Mesothelial cell of epicardium (in vitro differentiated cells): Measurements from ENCODE around the gene KCNS3. TPM values are rescaled to one million over a fixed set of nuclear protein-coding genes. Genes with fewer than 3 reads are reported as not detected.

ENCODE experiments used
- DNase-seq, 2 experiments: peaks; one replicate each; pipeline ENCODE4 v3.0.0; 2021; ENCODE audit warnings: low spot score in 2 of 2; ENCODE audit not compliant: unreplicated experiment in 2 of 2
- H3K27ac Mint-ChIP-seq: 2 replicates; pipeline ENCODE4 v1.8.0; 2021; ENCODE audit warnings: mixed read lengths
- H3K27me3 Mint-ChIP-seq: 2 replicates; pipeline ENCODE4 v1.8.0; 2021; ENCODE audit warnings: low read depth, mixed read lengths
- H3K36me3 Mint-ChIP-seq: 2 replicates; pipeline ENCODE4 v1.8.0; 2021; ENCODE audit warnings: mixed read lengths
- H3K4me1 Mint-ChIP-seq: 2 replicates; pipeline ENCODE4 v1.8.0; 2021; ENCODE audit warnings: mixed read lengths
- H3K4me3 Mint-ChIP-seq: 2 replicates; pipeline ENCODE4 v1.8.0; 2021; ENCODE audit warnings: mild to moderate bottlenecking, moderate library complexity, mixed read lengths
- H3K9me3 Mint-ChIP-seq: 2 replicates; pipeline ENCODE4 v1.8.0; 2021; ENCODE audit warnings: mixed read lengths
- CTCF ChIP-seq: fragments of 200-600 bp; sonication (generic); IDR thresholded peaks from one replicate; pipeline ENCODE4 v1.5.0; 2021; ENCODE audit warnings: antibody characterized with exemption; ENCODE audit not compliant: unreplicated experiment
- total RNA-seq: library from RNA; stranded (reverse); gene quantifications from 3 replicates; pipeline ENCODE4 v1.2.1, GENCODE V29; 2021

KCNS3 gene
- 2.4 to 3.1 TPM (median 2.7 TPM) in 3 replicates for total RNA-seq

GRCh38 chr2:17878281-17879136, at the start of gene KCNS3:
KCNS3 (plus strand) TSS chr2:17878667; CDS start chr2:17931009, 52,342 bp downstream.
- Mint-ChIP-seq H3K4me1 (peaks cover 14% of the 10 kb centered on the region), H3K36me3 (no peaks in the 10 kb centered on the region), H3K27me3 (peaks cover 91% of the 10 kb centered on the region), H3K27ac (no peak within 1 kb of the TSS), H3K4me3 (peak within 1 kb of the TSS; percentile 75), H3K9me3 (peaks cover 3% of the 10 kb centered on the region)
- DNase-seq, result peak; percentile 25 to 45
- no peak for TF ChIP-seq CTCF

GRCh38 chr2:17830053-17831034, 48.1 kb upstream of the KCNS3 start:
- H3K27me3 Mint-ChIP-seq, result peaks cover 60% of the 10 kb centered on the region
- H3K36me3 Mint-ChIP-seq, result no peaks in the 10 kb centered on the region
- H3K9me3 Mint-ChIP-seq, result no peaks in the 10 kb centered on the region
- peaks cover 7% of the 10 kb centered on the region for H3K4me1 Mint-ChIP-seq
- no peak overlapping the region for H3K27ac Mint-ChIP-seq
- H3K4me3 Mint-ChIP-seq, result peak overlapping the region; percentile 46
- TF ChIP-seq CTCF, result peak; percentile 83
- peak; percentile 48 to 90 for DNase-seq

GRCh38 chr2:17835516-17835915, 43.0 kb upstream of the KCNS3 start:
- TF ChIP-seq CTCF, result no peak
- H3K36me3 Mint-ChIP-seq, result no peaks in the 10 kb centered on the region
- no peak overlapping the region for H3K27ac Mint-ChIP-seq
- H3K4me1 Mint-ChIP-seq, result peaks cover 6% of the 10 kb centered on the region
- peaks cover 31% of the 10 kb centered on the region for H3K27me3 Mint-ChIP-seq
- DNase-seq, result no peak
- H3K9me3 Mint-ChIP-seq, result no peaks in the 10 kb centered on the region
- H3K4me3 Mint-ChIP-seq, result no peak overlapping the region

GRCh38 chr2:17839959-17840358, 38.5 kb upstream of the KCNS3 start:
- no peak for DNase-seq
- TF ChIP-seq CTCF, result no peak
- Mint-ChIP-seq H3K4me1 (no peaks in the 10 kb centered on the region), H3K27ac (no peak overlapping the region), H3K36me3 (no peaks in the 10 kb centered on the region), H3K9me3 (no peaks in the 10 kb centered on the region), H3K4me3 (no peak overlapping the region), H3K27me3 (peaks cover 38% of the 10 kb centered on the region)

- no peak overlapping the region for H3K27ac Mint-ChIP-seq
- no peaks in the 10 kb centered on the region for H3K36me3 Mint-ChIP-seq
- peaks cover 49% of the 10 kb centered on the region for H3K27me3 Mint-ChIP-seq
- no peaks in the 10 kb centered on the region for H3K9me3 Mint-ChIP-seq
- TF ChIP-seq CTCF, result no peak
- no peaks in the 10 kb centered on the region for H3K4me1 Mint-ChIP-seq
- no peak for DNase-seq
- H3K4me3 Mint-ChIP-seq, result no peak overlapping the region
Measured at GRCh38 chr2:17843457-17843856, 35.0 kb upstream of the KCNS3 start.
